22Rv1 (cell line): Measurements from ENCODE around the gene BROX.
"Not testable (repeated sequence)": the region's sequence is repeated elsewhere in the genome, so short reads cannot be mapped to it uniquely, and the experiment has no call there.

ENCODE experiments used
- CTCF ChIP-seq: fragments of 450-650 bp; IDR thresholded peaks from 2 replicates; pipeline ENCODE4 v1.5.1; 2017; ENCODE audit warnings: mild to moderate bottlenecking
- ZFX ChIP-seq: fragments of 450-650 bp; IDR thresholded peaks from 2 replicates; pipeline ENCODE4 v1.6.1; 2017; ENCODE audit warnings: antibody characterized with exemption, borderline replicate concordance

- not testable (repeated sequence) for TF ChIP-seq CTCF, ZFX
Observed at GRCh38 chr1:222762178-222762577, 49.8 kb downstream of the BROX start.
